ENCODE results near the gene AGFG2. TPM values are rescaled to one million over a fixed set of nuclear protein-coding genes. Genes with fewer than 3 reads are reported as not detected.
"Not testable (repeated sequence)": the region's sequence is repeated elsewhere in the genome, so short reads cannot be mapped to it uniquely, and the experiment has no call there.

Gene AGFG2
- total RNA-seq, 1 donor from 2014 or later, result 14.1 TPM

DNA sequence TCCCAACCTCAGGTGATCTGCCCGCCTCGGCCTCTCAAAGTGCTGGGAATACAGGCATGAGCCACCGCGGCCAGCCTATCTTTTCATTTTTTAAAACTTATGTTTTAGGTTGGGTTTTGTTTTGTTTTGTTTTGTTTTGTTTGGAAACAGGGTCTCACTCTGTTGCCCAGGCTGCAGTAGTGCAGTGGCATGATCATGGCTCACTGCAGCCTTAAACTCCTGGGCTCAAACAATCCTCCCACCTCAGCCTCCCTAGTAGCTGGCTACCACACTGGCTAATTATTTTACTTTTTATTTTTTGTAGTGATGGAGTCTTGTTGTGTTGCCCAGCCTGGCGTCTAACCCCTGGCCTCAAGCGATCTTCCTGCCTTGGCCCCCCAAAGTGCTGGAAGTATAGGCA, 19.4 kb upstream of the AGFG2 start:
- DNase-seq (ENCODE audit: low spot score), result no peak

- DNase-seq (ENCODE audit: low spot score), result no peak
Observed at GRCh38 chr7:100520138-100520537, 18.9 kb upstream of the AGFG2 start.

- no peak for DNase-seq (ENCODE audit: low spot score)
Observed at GRCh38 chr7:100521076-100521475, 17.9 kb upstream of the AGFG2 start.

- DNase-seq (ENCODE audit: low spot score), result not testable (repeated sequence)
Observed at GRCh38 chr7:100521909-100522593, 17.0 kb upstream of the AGFG2 start.

DNA sequence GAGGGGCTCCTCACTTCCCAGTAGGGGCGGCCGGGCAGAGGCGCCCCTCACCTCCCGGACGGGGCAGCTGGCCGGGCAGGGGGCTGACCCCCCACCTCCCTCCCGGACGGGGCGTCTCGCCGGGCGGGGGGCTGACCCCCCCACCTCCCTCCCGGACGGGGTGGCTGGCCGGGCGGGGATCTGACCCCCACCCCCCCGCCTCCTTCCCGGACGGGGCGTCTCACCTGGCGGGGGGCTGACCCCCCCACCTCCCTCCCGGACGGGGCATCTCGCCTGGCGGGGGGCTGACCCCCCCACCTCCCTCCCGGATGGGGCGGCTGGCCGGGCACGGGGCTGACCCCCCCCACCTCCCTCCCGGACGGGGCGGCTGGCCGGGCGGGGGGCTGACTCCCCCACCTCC, 15.8 kb upstream of the AGFG2 start:
- DNase-seq (ENCODE audit: low spot score), result not testable (repeated sequence)

DNA sequence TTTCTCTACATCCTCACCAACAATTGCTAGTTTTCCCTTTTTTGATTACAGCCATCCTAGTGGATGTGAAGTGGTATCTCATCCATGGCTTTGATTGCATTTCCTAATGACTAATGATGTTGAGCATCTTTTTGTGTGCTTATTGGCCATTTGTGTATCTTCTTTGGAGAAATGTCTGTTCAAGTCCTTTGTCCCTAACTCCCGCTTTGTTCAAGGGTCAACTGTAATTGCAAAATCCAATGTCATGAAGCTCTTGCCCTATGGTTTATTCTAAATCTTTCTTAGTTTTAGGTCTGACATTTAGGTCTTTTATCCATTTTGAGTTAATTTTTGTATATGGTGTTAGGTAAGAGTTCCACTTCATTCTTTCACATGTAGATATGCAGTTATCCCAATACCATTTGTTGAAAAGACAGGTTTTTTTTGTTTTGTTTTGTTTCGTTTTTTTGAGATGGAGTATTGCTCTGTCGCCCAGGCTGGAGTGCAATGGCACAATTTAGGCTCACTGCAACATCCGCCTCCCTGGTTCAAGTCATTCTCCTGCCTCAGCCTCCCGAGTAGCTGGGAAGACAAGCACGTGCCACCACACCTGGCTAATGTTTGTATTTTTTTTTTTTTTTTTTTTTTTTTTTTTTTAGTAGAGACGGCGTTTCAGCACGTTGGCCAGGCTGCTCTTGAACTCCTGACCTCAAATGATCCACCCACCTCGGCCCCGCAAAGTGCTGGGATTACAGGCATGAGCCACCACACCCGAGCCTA, 10.7 kb upstream of the AGFG2 start:
- DNase-seq (ENCODE audit: low spot score), result not testable (repeated sequence)

GRCh38 chr7:100532165-100533022, 6.6 kb upstream of the AGFG2 start:
- DNase-seq (ENCODE audit: low spot score), result no peak

DNA sequence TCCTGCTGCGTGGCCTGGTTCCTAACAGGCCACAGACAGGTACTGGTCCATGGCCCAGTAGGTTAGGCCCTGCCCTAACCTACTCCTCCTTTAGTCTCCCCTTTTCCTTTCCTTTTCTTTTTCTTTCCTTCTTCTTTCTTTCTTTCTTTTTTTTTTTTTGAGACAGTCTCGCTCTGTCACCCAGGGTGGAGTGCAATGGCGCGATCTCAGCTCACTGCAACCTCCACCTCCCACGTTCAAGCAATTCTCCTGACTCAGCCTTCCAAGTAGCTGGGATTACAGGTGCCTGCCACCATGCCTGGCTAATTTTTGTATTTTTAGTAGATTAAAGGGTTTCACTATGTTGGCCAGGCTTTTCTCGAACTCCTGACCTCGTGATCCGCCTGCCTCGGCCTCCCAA, 3.0 kb upstream of the AGFG2 start:
- DNase-seq (ENCODE audit: low spot score), result not testable (repeated sequence)

DNA sequence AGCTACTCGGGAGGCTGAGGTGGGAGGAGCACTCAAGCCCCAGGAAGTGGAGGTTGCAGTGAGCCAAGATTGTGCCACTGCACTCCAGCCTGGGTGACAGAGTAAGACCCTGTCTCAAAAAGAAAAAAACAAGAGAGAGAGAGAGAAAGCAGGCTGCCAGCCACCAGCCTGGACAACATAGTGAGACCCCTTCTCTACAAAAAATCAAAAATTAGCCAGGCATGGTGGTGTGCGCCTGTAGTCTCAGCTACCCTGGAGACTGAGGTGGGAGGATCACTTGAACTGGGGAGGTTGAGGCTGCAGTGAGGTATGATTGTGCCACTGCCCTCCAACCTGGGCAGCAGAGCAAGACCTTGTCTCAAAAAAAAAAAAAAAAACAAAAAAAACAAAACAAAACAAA, 2.3 kb upstream of the AGFG2 start:
- DNase-seq (ENCODE audit: low spot score), result not testable (repeated sequence)

DNA sequence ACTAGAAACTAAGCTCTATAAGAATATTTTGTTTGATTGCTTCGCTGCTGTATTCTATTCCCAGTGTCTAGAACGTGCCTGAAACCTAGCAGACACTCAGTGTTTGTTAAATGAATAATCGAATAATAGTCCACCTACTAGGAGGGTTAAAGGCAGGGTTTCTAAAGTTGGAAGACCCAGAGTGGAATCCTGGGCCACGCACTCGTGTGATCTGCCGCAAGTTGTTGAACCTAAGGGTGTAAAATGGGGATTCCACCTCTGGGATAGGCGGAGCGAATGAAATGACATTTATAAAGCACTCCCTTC, 702 bp upstream of the AGFG2 start:
- DNase-seq (ENCODE audit: low spot score), result no peak

- no peak for DNase-seq (ENCODE audit: low spot score)
Observed at GRCh38 chr7:100539436-100540006, 518 bp downstream of the AGFG2 start.

GRCh38 chr7:100540073-100540723, 1.2 kb downstream of the AGFG2 start:
- DNase-seq (ENCODE audit: low spot score), result no peak

GRCh38 chr7:100541309-100541708, 2.3 kb downstream of the AGFG2 start:
- not testable (repeated sequence) for DNase-seq (ENCODE audit: low spot score)

DNA sequence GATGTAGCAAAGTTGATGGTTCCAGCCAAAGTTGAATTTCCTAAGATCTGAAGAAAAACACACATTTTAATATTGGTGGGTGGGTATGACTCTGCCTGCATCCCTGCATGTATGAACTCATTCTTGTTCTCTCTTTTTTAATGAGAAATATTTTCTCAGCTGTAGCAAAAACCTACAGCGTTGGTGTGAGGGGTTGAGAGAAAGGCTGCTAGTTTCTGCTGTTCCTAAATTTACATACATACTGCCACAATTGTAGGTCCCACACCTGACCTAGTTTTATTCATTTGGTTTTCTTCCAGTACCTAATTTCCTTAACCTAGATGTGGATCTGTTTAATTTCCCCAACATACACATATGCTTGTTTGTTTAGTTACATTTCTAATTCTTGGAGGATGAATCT, 4.6 kb downstream of the AGFG2 start:
- no peak for DNase-seq (ENCODE audit: low spot score)

DNA sequence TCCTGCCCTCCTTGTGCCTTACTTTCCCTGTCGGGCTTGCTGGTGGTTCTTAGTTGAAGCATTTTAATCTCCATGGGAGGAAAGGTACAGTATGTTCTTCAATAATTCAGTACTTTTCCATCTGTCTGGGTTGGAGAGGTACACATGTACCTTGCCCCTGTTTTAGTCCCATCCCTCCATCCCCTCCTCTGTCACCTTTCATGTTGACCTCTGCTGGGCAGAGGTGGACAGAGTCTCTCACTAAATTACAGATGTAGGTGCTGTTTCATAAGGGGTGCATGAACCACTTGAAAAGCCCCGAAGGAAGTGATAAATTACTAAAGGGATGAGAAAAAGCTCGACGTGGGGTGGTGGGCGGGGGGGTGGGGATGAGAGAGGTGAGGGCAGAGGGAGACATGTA, 5.4 kb downstream of the AGFG2 start:
- no peak for DNase-seq (ENCODE audit: low spot score)

GRCh38 chr7:100544967-100545359, 6.0 kb downstream of the AGFG2 start:
- DNase-seq (ENCODE audit: low spot score), result no peak

GRCh38 chr7:100545360-100546128, 6.5 kb downstream of the AGFG2 start:
- no peak for DNase-seq (ENCODE audit: low spot score)

GRCh38 chr7:100546129-100546925, 7.3 kb downstream of the AGFG2 start:
- no peak for DNase-seq (ENCODE audit: low spot score)

DNA sequence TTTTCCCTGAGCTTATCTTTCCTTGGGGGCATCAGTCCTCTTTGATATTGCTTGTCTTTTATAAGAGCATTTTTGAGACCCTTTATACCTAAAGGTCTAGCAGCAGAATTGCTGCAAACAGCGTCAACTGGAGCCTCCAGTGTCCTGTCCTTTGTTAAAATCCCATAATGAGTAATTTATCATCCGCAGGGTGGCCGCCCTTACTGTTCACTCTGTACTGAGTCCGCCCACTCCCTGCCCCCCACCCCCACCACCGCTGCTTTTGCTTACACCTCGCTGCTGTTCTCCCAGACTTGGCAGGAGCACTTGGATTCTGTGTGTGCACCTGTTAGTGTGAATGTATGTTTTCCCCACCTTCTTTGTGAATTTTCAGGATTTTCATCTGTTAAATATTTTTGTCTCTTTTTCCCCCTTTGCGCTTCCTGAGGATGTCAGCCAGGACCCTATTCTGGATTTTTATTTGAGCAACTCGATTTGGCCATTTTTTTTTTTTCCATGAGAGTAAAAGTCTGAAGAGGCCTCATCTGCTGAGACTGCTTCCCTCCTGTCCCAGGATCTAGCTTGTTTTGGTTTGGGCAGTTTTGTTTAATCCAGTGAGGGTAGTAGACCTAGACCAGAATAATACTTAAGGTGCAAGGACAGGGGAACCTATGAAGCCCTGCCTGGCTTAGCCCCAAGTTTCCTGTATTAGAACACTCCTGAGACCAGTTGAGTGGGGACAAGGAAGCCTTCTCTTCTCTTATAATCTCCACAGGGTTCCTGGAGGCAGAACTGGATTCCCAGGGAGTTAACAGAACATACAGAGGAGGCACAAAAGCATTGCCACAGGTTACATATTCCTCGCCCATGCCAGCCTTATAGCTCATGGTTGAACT, 8.2 kb downstream of the AGFG2 start:
- no peak for DNase-seq (ENCODE audit: low spot score)

Measured in mesenteric fat pad (tissue), 1 donor.